Activated CD4-positive, alpha-beta T cell treated with anti-CD3 and anti-CD28 coated beads, Interleukin-2, amount 10 ng/mL, durations not matched to agents 7 days and 5 days (primary cell): ENCODE results near the gene TET3. TPM values are rescaled to one million over a fixed set of nuclear protein-coding genes. Genes with fewer than 3 reads are reported as not detected.

ENCODE experiments used
- CTCF ChIA-PET: fragments of 350-600 bp; sonication (Branson Sonifier 250); formaldehyde crosslinking; loops from one replicate; lab custom pipeline; 2021; ENCODE audit warnings: antibody characterized with exemption; lab: Charles Lee
- POLR2A ChIA-PET: fragments of 350-600 bp; sonication (Branson Sonifier 250); formaldehyde crosslinking; loops from one replicate; lab custom pipeline; 2021; ENCODE audit warnings: antibody characterized with exemption; lab: Charles Lee
- DNase-seq: peaks from one replicate; pipeline ENCODE4 v3.0.0-alpha.2; 2020
- H3K27ac Mint-ChIP-seq: one replicate; pipeline ENCODE4 v1.8.0; 2021; ENCODE audit warnings: mild to moderate bottlenecking, moderate library complexity, mixed read lengths
- H3K27me3 Mint-ChIP-seq: one replicate; pipeline ENCODE4 v1.8.0; 2021; ENCODE audit warnings: mixed read lengths
- H3K36me3 Mint-ChIP-seq: one replicate; pipeline ENCODE4 v1.8.0; 2021; ENCODE audit warnings: low read depth, mixed read lengths
- H3K4me1 Mint-ChIP-seq: one replicate; pipeline ENCODE4 v1.8.0; 2021; ENCODE audit warnings: mixed read lengths
- H3K4me3 Mint-ChIP-seq: one replicate; pipeline ENCODE4 v1.8.0; 2021; ENCODE audit warnings: mild to moderate bottlenecking, moderate library complexity, mixed read lengths
- H3K9me3 Mint-ChIP-seq: one replicate; pipeline ENCODE4 v1.8.0; 2021; ENCODE audit warnings: mixed read lengths
- total RNA-seq, 2 experiments: library from RNA; stranded (reverse); gene quantifications; one replicate each; pipeline ENCODE4 v1.2.3, GENCODE V29; 2021

TET3 gene
- total RNA-seq, 2 experiments from 2014 or later: 17.9 to 18.8 TPM

GRCh38 chr2:74004212-74005182 is 19.8 kb downstream of the TET3 start:
- H3K27ac Mint-ChIP-seq: no peak overlapping the region
- no peaks in the 10 kb centered on the region for H3K9me3 Mint-ChIP-seq
- peaks cover 2% of the 10 kb centered on the region for H3K36me3 Mint-ChIP-seq
- POLR2A ChIA-PET: no interaction called here
- H3K4me1 Mint-ChIP-seq: peaks cover 36% of the 10 kb centered on the region
- H3K27me3 Mint-ChIP-seq: no peaks in the 10 kb centered on the region
- CTCF ChIA-PET: interaction anchor here (0.6 to 1.0 kb wide), 3 partner anchors 16 to 181 kb away, joined by 3 read pairs; no protein-coding TSS in a partner anchor
- H3K4me3 Mint-ChIP-seq: no peak overlapping the region
- no peak for DNase-seq

GRCh38 chr2:74005786-74006185 is 21.1 kb downstream of the TET3 start:
- no peak for DNase-seq
- Mint-ChIP-seq H3K36me3 (peaks cover 3% of the 10 kb centered on the region), H3K27me3 (no peaks in the 10 kb centered on the region), H3K27ac (no peak overlapping the region), H3K4me3 (no peak overlapping the region), H3K4me1 (peaks cover 26% of the 10 kb centered on the region), H3K9me3 (no peaks in the 10 kb centered on the region)
- ChIA-PET CTCF (interaction anchor here (0.6 to 1.0 kb wide), 2 partner anchors 18 to 1042 kb away, joined by 3 read pairs; no protein-coding TSS in a partner anchor), POLR2A (no interaction called here)

- Mint-ChIP-seq H3K27me3 (no peaks in the 10 kb centered on the region), H3K9me3 (no peaks in the 10 kb centered on the region), H3K4me1 (peaks cover 20% of the 10 kb centered on the region), H3K36me3 (peaks cover 3% of the 10 kb centered on the region), H3K27ac (no peak overlapping the region), H3K4me3 (no peak overlapping the region)
- ChIA-PET POLR2A (no interaction called here), CTCF (no interaction called here)
- no peak for DNase-seq
Observed at GRCh38 chr2:74006459-74006858, 21.7 kb downstream of the TET3 start.

- H3K36me3 Mint-ChIP-seq: peaks cover 3% of the 10 kb centered on the region
- POLR2A ChIA-PET: interaction anchor here (0.6 kb wide), 1 partner anchor 19 kb away, joined by 3 read pairs; no protein-coding TSS in a partner anchor
- CTCF ChIA-PET: interaction anchor here (1.0 to 1.5 kb wide), 3 partner anchors 8 to 21 kb away, joined by 3 to 8 read pairs (median 3); no protein-coding TSS in a partner anchor
Observed at GRCh38 chr2:74007121-74007520, 22.4 kb downstream of the TET3 start.

GRCh38 chr2:74007711-74008110 is 23.0 kb downstream of the TET3 start:
- peak overlapping the region; percentile 13 for H3K27ac Mint-ChIP-seq
- no peaks in the 10 kb centered on the region for H3K27me3 Mint-ChIP-seq
- POLR2A ChIA-PET: no interaction called here
- H3K36me3 Mint-ChIP-seq: peaks cover 4% of the 10 kb centered on the region
- peaks cover 13% of the 10 kb centered on the region for H3K4me1 Mint-ChIP-seq
- H3K4me3 Mint-ChIP-seq: no peak overlapping the region
- CTCF ChIA-PET: interaction anchor here (1.0 to 1.5 kb wide), 4 partner anchors 9 to 34 kb away, joined by 3 to 8 read pairs (median 3); no protein-coding TSS in a partner anchor
- no peak for DNase-seq
- H3K9me3 Mint-ChIP-seq: no peaks in the 10 kb centered on the region

More at GRCh38 chr2:74007121-74007520, 22.4 kb downstream of the TET3 start:
- no peak overlapping the region for H3K27ac Mint-ChIP-seq
- peaks cover 14% of the 10 kb centered on the region for H3K4me1 Mint-ChIP-seq
- H3K9me3 Mint-ChIP-seq: no peaks in the 10 kb centered on the region
- DNase-seq: no peak
- H3K4me3 Mint-ChIP-seq: no peak overlapping the region
- H3K27me3 Mint-ChIP-seq: no peaks in the 10 kb centered on the region

DNA sequence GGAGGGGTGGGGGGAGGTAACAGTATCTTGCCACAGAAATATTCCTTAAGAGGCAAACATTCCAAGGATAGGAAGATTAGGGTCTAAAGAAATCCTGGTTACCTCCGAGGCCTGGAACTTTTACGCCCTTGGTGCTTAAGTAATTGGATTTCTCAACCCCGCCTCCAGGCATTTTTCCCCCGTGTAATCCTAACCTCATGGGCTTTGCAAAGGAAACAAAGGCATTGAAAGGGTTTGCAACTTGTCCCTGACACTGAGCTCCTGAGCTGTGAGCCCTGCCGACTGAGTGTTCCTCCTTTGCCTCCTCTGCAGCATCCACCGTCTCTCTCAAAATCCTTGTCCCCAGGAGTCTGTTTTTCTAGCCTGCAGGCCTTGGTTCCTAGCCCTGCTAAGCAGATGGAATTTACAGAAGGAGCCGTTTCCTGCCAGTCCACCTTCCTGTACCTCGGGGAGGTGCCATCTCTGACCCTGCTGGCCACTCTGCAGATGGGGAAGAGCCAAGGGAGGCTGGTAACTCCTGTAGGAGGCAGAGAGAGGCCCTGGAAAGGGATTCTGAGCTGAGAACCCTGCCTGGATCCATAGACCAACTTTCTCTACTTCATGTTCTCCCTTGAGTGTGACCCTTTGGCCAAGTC is 24.2 kb downstream of the TET3 start:
- Mint-ChIP-seq H3K27ac (no peak overlapping the region), H3K27me3 (no peaks in the 10 kb centered on the region), H3K4me3 (no peak overlapping the region), H3K36me3 (peaks cover 5% of the 10 kb centered on the region), H3K4me1 (peaks cover 2% of the 10 kb centered on the region), H3K9me3 (no peaks in the 10 kb centered on the region)
- ChIA-PET CTCF (interaction anchor here (1.2 to 1.9 kb wide), 4 partner anchors 8 to 32 kb away, joined by 3 to 8 read pairs (median 6); no protein-coding TSS in a partner anchor), POLR2A (no interaction called here)
- DNase-seq: no peak

GRCh38 chr2:74009577-74009976 is 24.9 kb downstream of the TET3 start:
- Mint-ChIP-seq H3K27ac (no peak overlapping the region), H3K27me3 (no peaks in the 10 kb centered on the region), H3K36me3 (peaks cover 5% of the 10 kb centered on the region), H3K4me3 (no peak overlapping the region), H3K4me1 (peaks cover 1% of the 10 kb centered on the region), H3K9me3 (no peaks in the 10 kb centered on the region)
- POLR2A ChIA-PET: no interaction called here
- no peak for DNase-seq
- CTCF ChIA-PET: interaction anchor here (0.6 to 1.9 kb wide), 4 partner anchors 9 to 306 kb away, joined by 3 to 8 read pairs (median 4); no protein-coding TSS in a partner anchor

DNA sequence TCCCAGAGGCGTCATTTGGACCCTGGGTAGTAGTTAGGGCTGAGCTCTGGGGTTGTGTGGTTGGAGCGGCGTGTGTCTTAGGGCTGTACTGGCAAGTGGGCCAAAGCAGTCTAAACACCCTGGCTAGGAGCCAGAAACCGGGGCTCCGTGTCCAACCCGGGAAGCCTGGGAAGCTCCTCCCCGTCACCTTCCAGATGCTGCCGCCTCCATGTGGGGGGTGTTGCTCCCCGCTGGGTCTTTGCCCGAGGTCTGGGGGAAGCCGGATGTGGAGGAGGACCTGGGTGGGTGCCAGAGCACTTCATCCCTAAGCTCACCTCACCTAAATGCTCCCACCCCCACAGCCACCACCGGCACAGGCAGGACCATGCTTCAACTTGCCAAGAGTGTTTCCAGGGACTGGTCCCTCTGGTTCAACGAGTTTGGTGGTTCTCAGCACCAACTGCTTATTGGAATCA is 25.4 kb downstream of the TET3 start:
- peaks cover 1% of the 10 kb centered on the region for H3K4me1 Mint-ChIP-seq
- peaks cover 5% of the 10 kb centered on the region for H3K36me3 Mint-ChIP-seq
- DNase-seq: no peak
- H3K27ac Mint-ChIP-seq: no peak overlapping the region
- ChIA-PET POLR2A (no interaction called here), CTCF (interaction anchor here (0.6 to 1.9 kb wide), 4 partner anchors 9 to 306 kb away, joined by 3 to 8 read pairs (median 4); no protein-coding TSS in a partner anchor)
- H3K27me3 Mint-ChIP-seq: no peaks in the 10 kb centered on the region
- H3K9me3 Mint-ChIP-seq: no peaks in the 10 kb centered on the region
- H3K4me3 Mint-ChIP-seq: no peak overlapping the region

DNA sequence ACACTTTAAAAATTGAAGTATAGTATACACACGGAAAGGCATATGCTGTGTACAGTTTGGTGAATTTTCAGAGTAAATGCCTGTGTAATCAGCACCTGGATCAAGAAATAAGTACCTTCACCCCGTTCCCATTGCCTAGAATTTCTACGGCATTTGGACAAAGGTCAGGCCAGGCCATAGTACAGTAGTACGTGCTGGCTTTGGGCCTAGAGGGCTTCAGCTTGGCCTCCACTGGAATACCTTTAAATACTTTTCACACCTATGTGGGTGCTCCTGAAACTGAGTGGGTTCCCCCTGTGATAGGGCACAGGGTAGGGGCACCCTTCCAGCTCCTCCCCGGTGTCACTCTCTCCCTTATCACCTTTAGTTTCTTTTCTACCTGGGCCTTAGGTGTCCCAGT is 26.5 kb downstream of the TET3 start:
- CTCF ChIA-PET: interaction anchor here (0.7 to 1.0 kb wide), 3 partner anchors 10 to 101 kb away, joined by 3 to 4 read pairs (median 3); no protein-coding TSS in a partner anchor
- Mint-ChIP-seq H3K9me3 (no peaks in the 10 kb centered on the region), H3K36me3 (peaks cover 3% of the 10 kb centered on the region), H3K27me3 (no peaks in the 10 kb centered on the region), H3K27ac (no peak overlapping the region), H3K4me3 (no peak overlapping the region), H3K4me1 (no peaks in the 10 kb centered on the region)
- DNase-seq: no peak
- POLR2A ChIA-PET: no interaction called here

DNA sequence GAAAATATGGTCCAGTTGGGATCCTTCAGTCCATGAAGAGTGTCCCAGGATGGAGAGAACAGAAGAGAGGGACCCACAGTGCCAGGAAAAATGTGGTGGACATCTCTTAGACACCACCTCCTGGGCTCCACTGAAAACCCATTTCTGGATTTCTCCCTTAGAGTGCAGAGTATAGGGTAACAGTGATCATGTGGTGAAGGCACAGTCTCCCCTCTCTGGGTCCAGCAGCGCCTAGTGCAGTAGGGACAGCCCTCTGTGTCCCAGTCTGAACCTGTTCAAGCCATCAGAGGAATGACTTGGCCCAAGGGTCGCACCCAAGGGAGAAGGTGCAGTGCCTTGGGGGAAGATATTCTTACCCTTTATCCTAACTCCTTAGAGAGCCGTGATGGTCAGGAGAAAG is 30.1 kb downstream of the TET3 start:
- no peaks in the 10 kb centered on the region for H3K9me3 Mint-ChIP-seq
- H3K27ac Mint-ChIP-seq: no peak overlapping the region
- CTCF ChIA-PET: interaction anchor here (1.2 kb wide), 1 partner anchor 107 kb away, joined by 3 read pairs; no protein-coding TSS in a partner anchor
- peaks cover 3% of the 10 kb centered on the region for H3K36me3 Mint-ChIP-seq
- H3K4me3 Mint-ChIP-seq: no peak overlapping the region
- no peaks in the 10 kb centered on the region for H3K4me1 Mint-ChIP-seq
- POLR2A ChIA-PET: no interaction called here
- no peaks in the 10 kb centered on the region for H3K27me3 Mint-ChIP-seq
- DNase-seq: no peak

- Mint-ChIP-seq H3K27me3 (no peaks in the 10 kb centered on the region), H3K36me3 (peaks cover 3% of the 10 kb centered on the region), H3K9me3 (no peaks in the 10 kb centered on the region), H3K4me3 (no peak overlapping the region), H3K4me1 (peaks cover 16% of the 10 kb centered on the region), H3K27ac (no peak overlapping the region)
- ChIA-PET CTCF (interaction anchor here (1.4 kb wide), 1 partner anchor 9 kb away, joined by 8 read pairs; no protein-coding TSS in a partner anchor), POLR2A (no interaction called here)
- no peak for DNase-seq
Observed at GRCh38 chr2:74017223-74017622, 32.5 kb downstream of the TET3 start.

DNA sequence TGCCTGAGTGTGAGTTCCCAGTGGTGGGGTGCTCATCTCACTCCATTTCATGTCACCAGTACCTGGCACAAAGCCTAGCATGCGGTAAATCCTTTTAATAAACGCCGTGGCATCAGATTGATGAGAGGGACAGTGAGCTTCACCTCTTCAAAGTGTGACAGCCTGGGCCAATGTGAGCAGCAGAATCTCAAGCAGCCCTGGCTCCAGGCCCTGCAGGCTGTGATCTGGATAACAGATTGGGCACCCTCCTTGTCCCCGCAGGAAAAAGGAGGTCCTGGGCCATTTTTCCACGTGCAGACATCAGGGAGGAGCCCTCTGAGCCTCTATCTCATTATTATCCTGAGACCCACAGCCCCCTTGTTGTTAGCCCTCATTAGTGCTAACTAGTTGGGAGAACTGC is 34.8 kb downstream of the TET3 start:
- Mint-ChIP-seq H3K36me3 (peaks cover 2% of the 10 kb centered on the region), H3K9me3 (no peaks in the 10 kb centered on the region), H3K4me1 (peaks cover 24% of the 10 kb centered on the region), H3K27me3 (no peaks in the 10 kb centered on the region), H3K27ac (no peak overlapping the region), H3K4me3 (no peak overlapping the region)
- ChIA-PET POLR2A (no interaction called here), CTCF (interaction anchor here (0.6 to 1.8 kb wide), 5 partner anchors 10 to 105 kb away, joined by 3 to 5 read pairs (median 4); no protein-coding TSS in a partner anchor)
- no peak for DNase-seq
